ENCODE data around the gene KCNMB2.

KCNMB2 gene

DNA sequence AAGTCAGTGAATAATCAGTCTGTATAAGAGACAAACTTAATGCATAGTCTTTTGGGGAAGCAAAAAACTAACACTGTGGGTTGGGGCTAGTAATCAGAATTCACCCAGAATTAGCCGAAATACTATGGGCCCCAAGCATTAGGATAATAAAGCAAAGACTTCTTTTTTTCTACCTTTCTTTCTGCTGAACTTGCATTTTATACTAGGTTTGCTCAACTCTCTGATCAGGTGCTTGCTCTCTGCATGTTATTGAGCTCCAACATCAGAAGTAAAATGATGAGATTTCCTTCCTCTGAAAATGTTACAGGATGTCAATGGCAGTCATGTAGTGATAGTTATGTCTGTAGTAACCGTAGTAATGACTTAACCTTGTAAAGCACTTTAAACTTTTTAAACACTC is 216.6 kb downstream of the KCNMB2 start:
- H3K4me3 ChIP-seq (ENCODE audit: low read length) = no peak overlapping the region
- no peak for DNase-seq (ENCODE audit: low read depth)
- TF ChIP-seq, protein P1, sequence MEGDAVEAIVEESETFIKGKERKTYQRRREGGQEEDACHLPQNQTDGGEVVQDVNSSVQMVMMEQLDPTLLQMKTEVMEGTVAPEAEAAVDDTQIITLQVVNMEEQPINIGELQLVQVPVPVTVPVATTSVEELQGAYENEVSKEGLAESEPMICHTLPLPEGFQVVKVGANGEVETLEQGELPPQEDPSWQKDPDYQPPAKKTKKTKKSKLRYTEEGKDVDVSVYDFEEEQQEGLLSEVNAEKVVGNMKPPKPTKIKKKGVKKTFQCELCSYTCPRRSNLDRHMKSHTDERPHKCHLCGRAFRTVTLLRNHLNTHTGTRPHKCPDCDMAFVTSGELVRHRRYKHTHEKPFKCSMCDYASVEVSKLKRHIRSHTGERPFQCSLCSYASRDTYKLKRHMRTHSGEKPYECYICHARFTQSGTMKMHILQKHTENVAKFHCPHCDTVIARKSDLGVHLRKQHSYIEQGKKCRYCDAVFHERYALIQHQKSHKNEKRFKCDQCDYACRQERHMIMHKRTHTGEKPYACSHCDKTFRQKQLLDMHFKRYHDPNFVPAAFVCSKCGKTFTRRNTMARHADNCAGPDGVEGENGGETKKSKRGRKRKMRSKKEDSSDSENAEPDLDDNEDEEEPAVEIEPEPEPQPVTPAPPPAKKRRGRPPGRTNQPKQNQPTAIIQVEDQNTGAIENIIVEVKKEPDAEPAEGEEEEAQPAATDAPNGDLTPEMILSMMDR (IDR thresholded peaks at IDR 0.05; ENCODE audit: insufficient read depth, low read depth, low read length, missing control alignments) = no peak

DNA sequence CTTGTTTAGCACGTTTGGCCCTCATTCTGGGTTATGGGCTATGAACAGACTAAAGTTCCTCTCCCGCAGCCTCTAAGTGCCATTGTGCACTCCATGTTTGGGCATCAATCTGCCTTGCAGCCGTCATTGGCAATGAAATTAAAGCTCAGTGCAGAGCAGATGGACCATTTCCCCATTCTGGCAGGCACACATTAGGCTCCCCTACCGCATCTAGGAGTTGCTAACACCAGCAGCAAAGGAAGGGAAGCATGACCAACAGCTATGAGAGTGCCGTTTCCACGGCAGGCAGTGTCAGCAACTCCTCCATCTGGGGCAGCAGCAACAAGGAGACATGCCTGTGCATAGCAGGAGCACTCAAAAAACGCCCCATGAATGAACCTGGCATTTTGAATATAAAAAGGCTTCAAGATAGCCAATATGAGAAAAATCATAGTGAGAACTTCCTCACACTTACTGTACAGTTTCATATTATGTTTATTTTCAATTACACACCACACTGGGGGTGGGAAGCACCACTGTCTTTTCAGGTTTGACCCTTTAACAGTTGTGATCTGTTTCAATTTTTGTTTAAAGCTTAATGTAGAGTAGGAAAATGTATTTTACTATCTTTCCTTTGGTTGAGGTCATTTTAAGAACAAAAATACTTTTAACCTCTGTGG is 218.7 kb downstream of the KCNMB2 start:
- TF ChIP-seq, protein P1 (IDR thresholded peaks at IDR 0.05; ENCODE audit: insufficient read depth, low read depth, low read length, missing control alignments) = no peak
- DNase-seq (ENCODE audit: low read depth) = no peak

DNA sequence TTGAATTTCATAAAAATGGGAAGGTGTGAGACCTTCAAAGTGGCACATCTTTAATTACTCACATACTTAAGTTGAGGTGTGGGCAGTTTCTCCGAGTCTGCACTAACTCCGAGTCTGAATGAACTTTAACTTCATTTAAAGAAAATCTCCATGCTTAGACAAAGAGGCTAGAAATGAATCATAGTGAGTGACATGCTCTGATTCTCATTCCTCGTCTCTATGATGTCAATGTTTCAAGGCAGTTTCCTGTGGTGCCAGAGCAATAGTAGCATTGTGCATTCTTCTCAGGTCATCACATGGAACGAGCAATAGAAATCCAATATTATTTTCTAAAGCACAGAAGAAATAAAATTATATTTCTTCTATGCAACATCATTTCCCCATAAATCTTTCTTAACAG is 224.8 kb downstream of the KCNMB2 start:
- TF ChIP-seq, protein P1 (IDR thresholded peaks at IDR 0.05; ENCODE audit: insufficient read depth, low read depth, low read length, missing control alignments) = no peak
- no peak overlapping the region for H3K4me3 ChIP-seq (ENCODE audit: low read length)

More for the DNA sequence above, 218.7 kb downstream of the KCNMB2 start:
- H3K4me3 ChIP-seq (ENCODE audit: low read length) = no peak overlapping the region

DNA sequence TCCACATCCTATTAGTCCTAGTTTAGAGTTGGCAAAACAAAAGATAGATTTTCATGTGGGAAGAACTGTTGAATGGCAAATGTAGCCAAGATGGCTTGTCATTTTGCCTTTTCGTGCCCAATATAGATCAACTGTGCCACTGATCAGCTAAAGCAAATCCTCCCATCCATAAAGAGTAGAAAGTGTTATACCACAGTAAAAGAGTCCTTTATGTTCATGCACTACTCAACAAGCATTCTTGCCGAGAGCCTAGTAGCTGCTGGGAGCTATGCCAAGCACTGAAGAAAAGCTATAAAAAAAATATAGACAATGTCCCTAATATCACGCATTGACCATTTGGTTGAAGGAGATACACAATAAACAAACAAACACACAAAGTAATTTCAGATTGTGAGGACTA is 225.2 kb downstream of the KCNMB2 start:
- H3K4me3 ChIP-seq (ENCODE audit: low read length) = no peak overlapping the region
- TF ChIP-seq, protein P1 (IDR thresholded peaks at IDR 0.05; ENCODE audit: insufficient read depth, low read depth, low read length, missing control alignments) = no peak
- DNase-seq (ENCODE audit: low read depth) = no peak

More for the DNA sequence above, 224.8 kb downstream of the KCNMB2 start:
- DNase-seq (ENCODE audit: low read depth) = no peak

DNA sequence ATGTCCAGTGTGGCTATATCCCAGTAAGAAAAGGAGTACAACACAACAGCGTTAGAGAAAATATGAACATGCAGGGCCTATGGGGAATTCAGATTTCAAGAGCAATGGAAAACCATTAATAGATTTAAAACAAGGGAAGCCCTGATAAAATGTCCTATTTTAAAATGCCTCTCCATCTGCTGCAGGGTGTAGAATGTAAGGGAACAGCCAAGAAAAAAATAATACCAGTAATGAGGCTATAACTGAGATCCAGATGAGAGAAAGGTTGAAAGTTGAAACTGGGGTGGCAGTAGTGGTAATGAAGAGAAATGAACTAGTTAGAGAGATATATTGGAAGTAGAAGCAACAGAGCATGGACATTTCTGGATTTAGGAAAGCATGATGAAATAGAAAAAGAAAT is 226.1 kb downstream of the KCNMB2 start:
- no peak overlapping the region for H3K4me3 ChIP-seq (ENCODE audit: low read length)
- TF ChIP-seq, protein P1 (IDR thresholded peaks at IDR 0.05; ENCODE audit: insufficient read depth, low read depth, low read length, missing control alignments) = no peak

DNA sequence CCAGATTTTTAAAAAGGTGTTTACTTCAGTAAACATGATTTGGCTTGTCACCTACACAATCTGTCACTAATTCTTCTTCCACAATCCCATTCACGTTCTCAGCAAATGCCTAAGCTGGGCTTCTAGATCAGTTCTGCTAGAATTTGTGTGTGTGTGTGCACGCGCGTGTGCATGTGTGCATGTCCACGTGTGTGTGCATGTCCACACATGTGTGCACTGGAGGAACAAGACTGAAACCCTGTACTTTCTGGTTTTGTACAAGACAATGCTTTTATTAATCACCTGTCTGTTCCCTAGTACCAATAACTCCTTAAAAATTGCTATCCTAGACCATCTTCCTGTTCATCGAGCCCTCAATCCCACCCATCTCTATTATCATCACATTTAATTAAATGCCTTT is 229.2 kb downstream of the KCNMB2 start:
- TF ChIP-seq, protein P1 (IDR thresholded peaks at IDR 0.05; ENCODE audit: insufficient read depth, low read depth, low read length, missing control alignments) = no peak

More for the DNA sequence above, 226.1 kb downstream of the KCNMB2 start:
- no peak for DNase-seq (ENCODE audit: low read depth)

DNA sequence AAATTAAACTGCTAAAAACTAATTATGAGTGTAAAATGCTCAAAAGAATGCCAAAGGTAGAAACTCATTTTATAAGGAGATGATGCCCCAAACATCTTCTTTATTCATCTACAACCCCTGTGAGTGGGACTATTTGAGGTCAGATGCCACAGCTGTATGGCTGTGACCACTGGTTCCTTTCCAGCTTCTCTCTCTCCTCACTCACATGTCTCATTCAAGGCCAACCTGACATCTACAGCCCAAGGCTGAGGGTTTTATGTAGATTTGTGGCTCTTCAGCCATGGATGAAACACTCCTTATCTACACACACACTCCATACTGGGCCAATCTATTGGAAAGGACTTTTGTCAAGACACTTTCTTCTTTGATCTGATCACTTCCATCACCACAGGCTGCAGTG is 231.3 kb downstream of the KCNMB2 start:
- TF ChIP-seq, protein P1 (IDR thresholded peaks at IDR 0.05; ENCODE audit: insufficient read depth, low read depth, low read length, missing control alignments) = no peak
- H3K4me3 ChIP-seq (ENCODE audit: low read length) = no peak overlapping the region
- no peak for DNase-seq (ENCODE audit: low read depth)

More for the DNA sequence above, 229.2 kb downstream of the KCNMB2 start:
- DNase-seq (ENCODE audit: low read depth) = no peak
- no peak overlapping the region for H3K4me3 ChIP-seq (ENCODE audit: low read length)

Measured in epithelial cell of esophagus (primary cell).